Caco-2 (cell line): ENCODE results near the gene NUTF2. TPM values are rescaled to one million over a fixed set of nuclear protein-coding genes. Genes with fewer than 3 reads are reported as not detected.

Experiments used
- BruUV-seq: library from RNA; stranded (reverse); fragments of 400-500 nt; replicated peaks from 2 replicates; lab custom pipeline; 2021; lab: Mats Ljungman, UMichigan
- CTCF ChIA-PET: fragments of 300-600 bp; sonication (Branson Sonifier 250); formaldehyde crosslinking; loops from one replicate; lab custom pipeline; 2022; ENCODE audit warnings: antibody characterized with exemption; lab: Charles Lee
- POLR2A ChIA-PET: fragments of 300-600 bp; sonication (Branson Sonifier 250); formaldehyde crosslinking; loops from one replicate; lab custom pipeline; 2022; ENCODE audit warnings: antibody characterized with exemption; lab: Charles Lee
- DNase-seq, 2 experiments: peaks; one replicate each; pipeline versions ENCODE4 v3.0.0 to v3.0.0-alpha.2; 2020 to 2022
- H3K27me3 ChIP-seq: replicated peaks from 2 replicates; pipeline ENCODE4 v1.6.0; 2011; ENCODE audit warnings: low read length; ENCODE audit not compliant: control insufficient read depth, insufficient read depth
- H3K36me3 ChIP-seq: 2 replicates; pipeline ENCODE4 v1.5.1; 2011; ENCODE audit warnings: low read length; ENCODE audit not compliant: control insufficient read depth, insufficient read depth
- H3K4me1 ChIP-seq: fragments of 250-450 bp; sonication (Bioruptor Pico); 2 replicates; pipeline ENCODE4 v1.5.1; 2020; ENCODE audit warnings: mild to moderate bottlenecking
- H3K4me3 ChIP-seq: 2 replicates; pipeline ENCODE4 v1.5.1; 2011; ENCODE audit warnings: low read depth, mild to moderate bottlenecking, control low read depth, low read length
- H3K9me3 ChIP-seq: fragments of 250-450 bp; sonication (Bioruptor Pico); 2 replicates; pipeline ENCODE4 v1.5.1; 2020; ENCODE audit warnings: mild to moderate bottlenecking, moderate library complexity
- H3K27ac Mint-ChIP-seq: one replicate; pipeline ENCODE4 v1.8.0; 2022; ENCODE audit warnings: mixed read lengths; ENCODE audit not compliant: unreplicated experiment
- H3K27me3 Mint-ChIP-seq: one replicate; pipeline ENCODE4 v1.8.0; 2022; ENCODE audit warnings: mixed read lengths; ENCODE audit not compliant: insufficient read depth, unreplicated experiment
- H3K36me3 Mint-ChIP-seq: one replicate; pipeline ENCODE4 v1.8.0; 2022; ENCODE audit warnings: mild to moderate bottlenecking, mixed read lengths; ENCODE audit not compliant: insufficient read depth, unreplicated experiment
- H3K4me1 Mint-ChIP-seq: one replicate; pipeline ENCODE4 v1.8.0; 2022; ENCODE audit warnings: low read depth, mixed read lengths; ENCODE audit not compliant: unreplicated experiment
- H3K4me3 Mint-ChIP-seq: one replicate; pipeline ENCODE4 v1.8.0; 2022; ENCODE audit warnings: mild to moderate bottlenecking, moderate library complexity, mixed read lengths; ENCODE audit not compliant: unreplicated experiment
- H3K9me3 Mint-ChIP-seq: one replicate; pipeline ENCODE4 v1.8.0; 2022; ENCODE audit warnings: mixed read lengths; ENCODE audit not compliant: unreplicated experiment
- CTCF ChIP-seq, 2 experiments: fragments of 200-600 bp in 1 of 2; IDR thresholded peaks; 1 replicate in 1 of 2; 2 replicates in 1 of 2; pipeline versions ENCODE4 v1.5.1 to v1.8.0; 2011 to 2022; ENCODE audit warnings: antibody characterized with exemption in 1 of 2, control low read depth in 1 of 2, inconsistent platforms in 1 of 2, low read depth in 1 of 2, low read length in 1 of 2, mild to moderate bottlenecking in 1 of 2, moderate library complexity in 1 of 2; ENCODE audit not compliant: insufficient read depth in 1 of 2, severe bottlenecking in 1 of 2, unreplicated experiment in 1 of 2
- intact Hi-C: fragments of 100-400 bp; cut with micrococcal nuclease; formaldehyde crosslinking; loops from one replicate; pipeline ENCODE4 v1.10.0; 2022; ENCODE audit not compliant: unreplicated experiment
- total RNA-seq: library from RNA; stranded (reverse); gene quantifications from 2 replicates; pipeline ENCODE4 v1.2.3, GENCODE V29; 2022

The NUTF2 gene
- total RNA-seq, 1 experiment from 2014 or later: 239 TPM

GRCh38 chr16:67837811-67838210 is 8.9 kb upstream of the NUTF2 start:
- intact Hi-C loops: no loop called here
- H3K4me3 ChIP-seq: no peak overlapping the region
- no peaks in the 10 kb centered on the region for H3K9me3 ChIP-seq
- no peaks in the 10 kb centered on the region for H3K36me3 ChIP-seq
- Mint-ChIP-seq H3K27me3 (no peaks in the 10 kb centered on the region), H3K9me3 (no peaks in the 10 kb centered on the region), H3K4me3 (no peak overlapping the region), H3K36me3 (peaks cover 22% of the 10 kb centered on the region), H3K27ac (no peak overlapping the region), H3K4me1 (peaks cover 3% of the 10 kb centered on the region)
- H3K27me3 ChIP-seq: no peaks in the 10 kb centered on the region
- H3K4me1 ChIP-seq: peaks cover 5% of the 10 kb centered on the region
- BruUV-seq: no TSS peak
- CTCF ChIA-PET: interaction anchor here (0.6 kb wide), 1 partner anchor 9 kb away, joined by 3 read pairs; no protein-coding TSS in a partner anchor
- DNase-seq: no peak
- POLR2A ChIA-PET: no interaction called here
- TF ChIP-seq CTCF (IDR thresholded peaks at IDR 0.05; ENCODE audit: insufficient read depth in 1 of 2, low read depth in 1 of 2, low read length in 1 of 2, severe bottlenecking in 1 of 2, unreplicated experiment in 1 of 2): no peak

GRCh38 chr16:67841198-67841815 is 5.4 kb upstream of the NUTF2 start:
- ChIA-PET POLR2A (interaction anchor here (0.6 to 1.0 kb wide), 4 partner anchors 17 to 239 kb away, joined by 3 to 7 read pairs (median 4); no protein-coding TSS in a partner anchor), CTCF (interaction anchor here (0.7 to 1.1 kb wide), 3 partner anchors 24 to 174 kb away, joined by 3 to 6 read pairs (median 5); partner anchors contain the start of gene TSNAXIP1)
- H3K9me3 ChIP-seq: no peaks in the 10 kb centered on the region
- intact Hi-C loops: no loop called here
- H3K36me3 ChIP-seq: no peaks in the 10 kb centered on the region
- DNase-seq: no peak
- TF ChIP-seq CTCF (IDR thresholded peaks at IDR 0.05; ENCODE audit: insufficient read depth in 1 of 2, low read depth in 1 of 2, low read length in 1 of 2, severe bottlenecking in 1 of 2, unreplicated experiment in 1 of 2): no peak
- peaks cover 31% of the 10 kb centered on the region for H3K4me1 ChIP-seq
- Mint-ChIP-seq H3K27me3 (no peaks in the 10 kb centered on the region), H3K36me3 (peaks cover 27% of the 10 kb centered on the region), H3K4me3 (peak overlapping the region; percentile 98), H3K9me3 (no peaks in the 10 kb centered on the region), H3K27ac (peak overlapping the region; percentile 94), H3K4me1 (peaks cover 12% of the 10 kb centered on the region)
- no TSS peak for BruUV-seq
- H3K4me3 ChIP-seq: peak overlapping the region; percentile 13
- no peaks in the 10 kb centered on the region for H3K27me3 ChIP-seq

GRCh38 chr16:67841816-67842508 is 4.8 kb upstream of the NUTF2 start, which contains the start of gene THAP11:
TSS of gene THAP11 (plus strand) at chr16:67842320. CDS start at chr16:67842555, 235 bp downstream.
- Mint-ChIP-seq H3K36me3 (peaks cover 33% of the 10 kb centered on the region), H3K4me1 (peaks cover 12% of the 10 kb centered on the region), H3K4me3 (peak within 1 kb of the TSS; percentile 98), H3K27me3 (no peaks in the 10 kb centered on the region), H3K27ac (peak within 1 kb of the TSS; percentile 94), H3K9me3 (no peaks in the 10 kb centered on the region)
- H3K27me3 ChIP-seq: no peaks in the 10 kb centered on the region
- peak within 1 kb of the TSS; percentile 63 for H3K4me3 ChIP-seq
- intact Hi-C loops: no loop called here
- peaks cover 31% of the 10 kb centered on the region for H3K4me1 ChIP-seq
- BruUV-seq: no TSS peak
- H3K9me3 ChIP-seq: no peaks in the 10 kb centered on the region
- H3K36me3 ChIP-seq: no peaks in the 10 kb centered on the region
- ChIA-PET POLR2A (interaction anchor here (0.9 to 1.0 kb wide), 2 partner anchors 16 to 238 kb away, joined by 3 to 4 read pairs; no protein-coding TSS in a partner anchor), CTCF (no interaction called here)
- peak; percentile 97 to 98 for DNase-seq
- TF ChIP-seq CTCF (IDR thresholded peaks at IDR 0.05; ENCODE audit: insufficient read depth in 1 of 2, low read depth in 1 of 2, low read length in 1 of 2, severe bottlenecking in 1 of 2, unreplicated experiment in 1 of 2): peak; percentile 91 to 93
